Endothelial cell of umbilical vein (primary cell): ENCODE measurements around the gene SMAD9. TPM values are rescaled to one million over a fixed set of nuclear protein-coding genes. Genes with fewer than 3 reads are reported as not detected.

Source experiments
- BruUV-seq: library from RNA; stranded (reverse); fragments of 400-500 nt; replicated peaks from 2 replicates; lab custom pipeline; 2021; lab: Mats Ljungman, UMichigan
- CTCF ChIA-PET: fragments of 300-600, 350-600 bp; sonication (Branson Sonifier 250); formaldehyde crosslinking; loops from one replicate; lab custom pipeline; 2021; ENCODE audit warnings: antibody characterized with exemption, inconsistent platforms; lab: Charles Lee
- POLR2A ChIA-PET: fragments of 300-600, 350-600 bp; sonication (Branson Sonifier 250); formaldehyde crosslinking; loops from one replicate; lab custom pipeline; 2021; ENCODE audit warnings: antibody characterized with exemption, inconsistent platforms; lab: Charles Lee
- DNase-seq: peaks from one replicate; pipeline ENCODE4 v3.0.0-alpha.2; 2011; ENCODE audit warnings: low read depth, low spot score
- FAIRE-seq: peaks from 2 replicates; lab custom pipeline; 2011; peaks lifted over from hg19 to GRCh38; lab: Jason Lieb, UNC
- H2AFZ ChIP-seq: 2 replicates; pipeline ENCODE4 v1.6.0; 2012; ENCODE audit warnings: low read depth, low read length, control low read depth, inconsistent platforms
- H3K27ac ChIP-seq: 2 replicates; pipeline ENCODE4 v1.5.1; 2011; ENCODE audit warnings: low read depth, mild to moderate bottlenecking, control low read depth, low read length, moderate library complexity; ENCODE audit not compliant: insufficient read depth
- H3K27me3 ChIP-seq, 2 experiments: 2 replicates each; pipeline versions ENCODE4 v1.6.0 to v1.6.1; 2011; ENCODE audit warnings: low read length in 2 of 2, mixed read lengths in 1 of 2; ENCODE audit not compliant: control insufficient read depth in 2 of 2, insufficient read depth in 2 of 2
- H3K36me3 ChIP-seq, 2 experiments: 2 replicates in 1 of 2; 3 replicates in 1 of 2; pipeline ENCODE4 v1.5.1; 2011; ENCODE audit warnings: low read length in 2 of 2, mild to moderate bottlenecking in 1 of 2, moderate library complexity in 1 of 2; ENCODE audit not compliant: control insufficient read depth in 2 of 2, insufficient read depth in 2 of 2; ENCODE audit errors: extremely low read depth in 1 of 2
- H3K4me1 ChIP-seq: 3 replicates; pipeline ENCODE4 v1.5.1; 2011; ENCODE audit warnings: mild to moderate bottlenecking, low read length; ENCODE audit not compliant: control insufficient read depth, insufficient read depth; ENCODE audit errors: extremely low read depth
- H3K4me2 ChIP-seq: 2 replicates; pipeline ENCODE4 v1.6.1; 2011; ENCODE audit warnings: low read length, control low read depth, mixed read lengths; ENCODE audit not compliant: insufficient read depth
- H3K4me3 ChIP-seq, 3 experiments: fragments of 200-600 bp in 1 of 3; sonication (generic), shearing (Covaris generic) in 1 of 3; replicated peaks in 1 of 3; 2 replicates each; pipeline ENCODE4 v1.5.1; 2011 to 2016; ENCODE audit warnings: control low read depth in 3 of 3, low read length in 3 of 3, mild to moderate bottlenecking in 2 of 3, inconsistent platforms in 1 of 3, low read depth in 1 of 3, moderate library complexity in 1 of 3; ENCODE audit not compliant: insufficient read depth in 1 of 3
- H3K79me2 ChIP-seq: 2 replicates; pipeline ENCODE4 v1.6.0; 2012; ENCODE audit warnings: low read length, inconsistent platforms; ENCODE audit not compliant: control insufficient read depth, insufficient read depth
- H3K9ac ChIP-seq: replicated peaks from 2 replicates; pipeline ENCODE3; 2011; ENCODE audit warnings: low read length, control low read depth; ENCODE audit not compliant: insufficient read depth; ENCODE audit errors: extremely low read depth
- H3K9me1 ChIP-seq: replicated peaks from 3 replicates; pipeline ENCODE4 v1.6.0; 2011; ENCODE audit warnings: mild to moderate bottlenecking, low read length; ENCODE audit not compliant: control insufficient read depth, insufficient read depth; ENCODE audit errors: extremely low read depth
- H3K9me3 ChIP-seq: replicated peaks from 2 replicates; pipeline ENCODE4 v1.5.1; 2012; ENCODE audit warnings: low read length, inconsistent platforms; ENCODE audit not compliant: control insufficient read depth, insufficient read depth
- H4K20me1 ChIP-seq: replicated peaks from 2 replicates; pipeline ENCODE3; 2011; ENCODE audit warnings: mild to moderate bottlenecking, low read length; ENCODE audit not compliant: control insufficient read depth, insufficient read depth; ENCODE audit errors: extremely low read depth
- EZH2 ChIP-seq: IDR thresholded peaks from 2 replicates; pipeline ENCODE4 v1.6.1; 2012; ENCODE audit warnings: borderline replicate concordance, low read depth, mild to moderate bottlenecking, moderate library complexity, low read length, inconsistent platforms; ENCODE audit not compliant: severe bottlenecking
- FOS ChIP-seq: IDR thresholded peaks from 2 replicates; pipeline ENCODE4 v1.6.1; 2011; ENCODE audit warnings: mild to moderate bottlenecking, low read length, moderate library complexity, borderline replicate concordance; ENCODE audit not compliant: insufficient read depth
- JUN ChIP-seq: IDR thresholded peaks from 2 replicates; pipeline ENCODE4 v1.6.1; 2011; ENCODE audit warnings: borderline replicate concordance, low read depth; ENCODE audit not compliant: insufficient read length, insufficient read depth
- MYC ChIP-seq: IDR thresholded peaks from one replicate; pipeline ENCODE4 v1.6.1; 2011; ENCODE audit warnings: mild to moderate bottlenecking, low read depth, low read length
- POLR2AphosphoS5 ChIP-seq: IDR thresholded peaks from 2 replicates; pipeline ENCODE4 v1.6.1; 2012; ENCODE audit warnings: low read depth, mild to moderate bottlenecking, control low read depth, low read length, moderate library complexity; ENCODE audit not compliant: insufficient read depth
- dilution Hi-C: fragments of 300-500 bp; cut with MboI; formaldehyde crosslinking; loops from one replicate; pipeline ENCODE4 v1.15.0; 2019; ENCODE audit warnings: low sequenced_read_pairs; ENCODE audit not compliant: extremely low pct_ligation_motif_present
- intact Hi-C: fragments of 100-400 bp; cut with micrococcal nuclease; formaldehyde crosslinking; loops from one replicate; pipeline ENCODE4 v1.10.0; 2022
- polyA plus RNA-seq, 4 experiments: library from polyadenylated mRNA; depleted of rRNA in 3 of 4; stranded (reverse) in 3 of 4; unstranded in 1 of 4; fragments of >200 nt; gene quantifications; 2 replicates each; pipeline versions ENCODE4 v1.2.1 to v1.2.3, GENCODE V29; 2011 to 2012; ENCODE audit warnings: missing spikeins in 1 of 4
- total RNA-seq: library from RNA; stranded (reverse); gene quantifications from 2 replicates; pipeline ENCODE4 v1.2.3, GENCODE V29; 2021
- TF ChIP-seq, protein P1 (sequence below), 2 donors: IDR thresholded peaks; 1 replicate in 1 of 2; 2 replicates in 1 of 2; pipeline ENCODE4 v1.5.1; 2011; ENCODE audit warnings: low read length in 2 of 2, mild to moderate bottlenecking in 2 of 2, moderate library complexity in 2 of 2, control low read depth in 1 of 2, inconsistent platforms in 1 of 2, low read depth in 1 of 2; ENCODE audit not compliant: insufficient read depth in 1 of 2; ENCODE audit errors: extremely low read depth in 1 of 2
- TF ChIP-seq, protein P2 (sequence below): IDR thresholded peaks from 2 replicates; pipeline ENCODE4 v1.6.1; 2011; ENCODE audit not compliant: insufficient read depth, insufficient read length

SMAD9 gene
- total and polyA plus RNA-seq, 2 donors (not counting 3 experiments of a cell fraction or from before 2014, with no cell fraction given) = 2.2 to 4.2 TPM

DNA sequence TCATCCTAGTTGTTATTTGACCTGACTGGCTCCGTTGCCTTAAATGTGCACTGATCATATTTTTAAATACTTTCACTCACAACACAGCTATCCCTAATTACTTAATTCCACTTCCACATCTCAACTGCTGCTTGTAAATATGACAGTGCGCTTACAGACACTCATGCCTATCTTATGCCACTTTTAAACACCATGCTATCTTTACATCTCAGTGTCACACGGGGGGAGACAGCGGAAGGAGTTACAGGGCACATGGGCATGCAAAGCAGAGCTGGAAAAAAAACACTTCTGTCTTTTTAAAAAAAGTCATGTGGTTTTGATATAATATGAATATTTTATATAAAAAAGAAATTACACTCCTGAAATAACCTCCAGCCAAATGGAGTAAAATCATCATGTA lies 44.1 kb downstream of the SMAD9 start:
- H3K36me3 ChIP-seq = peaks cover 0 to 7% of the 10 kb centered on the region in 2 experiments
- no peak for DNase-seq
- no peaks in the 10 kb centered on the region for H3K9me3 ChIP-seq
- H3K27me3 ChIP-seq = no peaks in the 10 kb centered on the region
- no peak overlapping the region for H3K4me2 ChIP-seq
- H3K79me2 ChIP-seq = no peaks in the 10 kb centered on the region
- no peaks in the 10 kb centered on the region for H4K20me1 ChIP-seq
- intact Hi-C loops (no loop called here), dilution Hi-C loops (no loop called here)
- H3K9ac ChIP-seq = no peak overlapping the region
- peaks cover 3% of the 10 kb centered on the region for H3K4me1 ChIP-seq
- FAIRE-seq = no peak
- no peak overlapping the region for H2AFZ ChIP-seq
- ChIA-PET CTCF (interaction anchor here (1.4 to 3.6 kb wide), 3 partner anchors 9 to 18 kb away, joined by 3 to 22 read pairs (median 4); no protein-coding TSS in a partner anchor), POLR2A (no interaction called here)
- BruUV-seq = no TSS peak
- no peak overlapping the region for H3K4me3 ChIP-seq
- TF ChIP-seq, protein P1, sequence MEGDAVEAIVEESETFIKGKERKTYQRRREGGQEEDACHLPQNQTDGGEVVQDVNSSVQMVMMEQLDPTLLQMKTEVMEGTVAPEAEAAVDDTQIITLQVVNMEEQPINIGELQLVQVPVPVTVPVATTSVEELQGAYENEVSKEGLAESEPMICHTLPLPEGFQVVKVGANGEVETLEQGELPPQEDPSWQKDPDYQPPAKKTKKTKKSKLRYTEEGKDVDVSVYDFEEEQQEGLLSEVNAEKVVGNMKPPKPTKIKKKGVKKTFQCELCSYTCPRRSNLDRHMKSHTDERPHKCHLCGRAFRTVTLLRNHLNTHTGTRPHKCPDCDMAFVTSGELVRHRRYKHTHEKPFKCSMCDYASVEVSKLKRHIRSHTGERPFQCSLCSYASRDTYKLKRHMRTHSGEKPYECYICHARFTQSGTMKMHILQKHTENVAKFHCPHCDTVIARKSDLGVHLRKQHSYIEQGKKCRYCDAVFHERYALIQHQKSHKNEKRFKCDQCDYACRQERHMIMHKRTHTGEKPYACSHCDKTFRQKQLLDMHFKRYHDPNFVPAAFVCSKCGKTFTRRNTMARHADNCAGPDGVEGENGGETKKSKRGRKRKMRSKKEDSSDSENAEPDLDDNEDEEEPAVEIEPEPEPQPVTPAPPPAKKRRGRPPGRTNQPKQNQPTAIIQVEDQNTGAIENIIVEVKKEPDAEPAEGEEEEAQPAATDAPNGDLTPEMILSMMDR (IDR thresholded peaks at IDR 0.05; ENCODE audit: extremely low read depth in 1 of 2, insufficient read depth in 1 of 2, low read depth in 1 of 2, low read length in 2 of 2) = no peak
- TF ChIP-seq EZH2 (no peak), JUN (no peak), FOS (no peak), MYC (no peak), POLR2AphosphoS5 (no peak)
- TF ChIP-seq, protein P2, sequence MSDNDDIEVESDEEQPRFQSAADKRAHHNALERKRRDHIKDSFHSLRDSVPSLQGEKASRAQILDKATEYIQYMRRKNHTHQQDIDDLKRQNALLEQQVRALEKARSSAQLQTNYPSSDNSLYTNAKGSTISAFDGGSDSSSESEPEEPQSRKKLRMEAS = no peak
- H3K9me1 ChIP-seq = no peaks in the 10 kb centered on the region
- no peak overlapping the region for H3K27ac ChIP-seq
